ENCODE results near the gene ANKRD44.

Gene ANKRD44

DNA sequence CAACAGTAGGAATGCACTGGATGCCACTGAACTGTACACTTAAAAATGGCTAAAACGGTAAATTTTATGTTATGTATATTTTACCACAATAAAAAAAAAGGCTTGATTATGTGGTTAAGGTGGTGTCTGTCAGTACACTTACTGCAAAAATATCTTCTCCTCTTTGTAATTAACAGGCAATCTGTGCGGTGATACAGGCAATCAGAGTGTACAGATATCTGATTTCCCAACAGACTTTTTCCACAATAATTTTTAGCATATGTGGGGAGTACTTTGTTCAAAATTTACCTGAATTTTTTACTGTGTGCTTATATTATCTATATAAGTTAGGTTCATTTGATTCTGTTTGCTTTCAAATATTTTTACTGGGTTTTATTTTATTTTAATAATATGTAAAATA, 209.1 kb downstream of the ANKRD44 start:
- DNase-seq: no peak

DNA sequence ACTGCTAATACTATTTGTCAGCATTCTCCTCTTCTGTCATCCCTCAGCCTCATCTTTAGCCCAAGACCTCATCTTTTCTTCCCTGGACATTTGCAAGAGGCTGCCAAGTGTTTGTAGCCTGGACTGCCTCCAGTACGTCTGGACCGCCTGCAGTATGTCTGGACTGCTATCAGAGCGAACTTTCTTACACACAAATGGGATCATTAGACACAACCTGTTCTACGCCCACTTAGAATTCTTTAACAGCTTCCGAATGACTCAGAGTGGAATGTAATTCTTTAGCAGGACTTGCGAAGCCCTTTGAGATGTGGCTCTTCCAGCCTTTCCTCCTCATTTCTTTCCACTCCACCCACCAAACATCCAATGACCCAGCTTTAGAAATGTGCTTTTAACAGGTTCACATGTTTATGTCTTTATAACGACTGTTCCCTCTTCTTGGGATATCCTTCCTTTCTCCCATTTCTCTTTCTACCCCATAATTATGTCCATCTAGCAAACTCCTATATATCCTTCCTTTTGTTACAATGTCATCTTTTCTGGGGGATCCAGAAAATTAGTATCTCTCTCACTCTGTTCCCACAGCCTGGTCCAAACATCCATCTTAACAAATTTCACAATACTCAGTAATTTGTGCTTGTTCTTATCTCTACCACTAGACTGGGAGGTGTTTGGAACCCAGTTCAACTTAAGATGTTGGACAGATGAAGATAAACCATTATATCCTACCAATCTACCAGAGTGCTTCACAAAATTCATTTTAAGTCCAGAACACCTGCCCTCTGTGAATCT, 212.8 kb downstream of the ANKRD44 start:
- DNase-seq: no peak

- no peak for DNase-seq
These were observed 213.9 kb downstream of the ANKRD44 start for GRCh38 chr2:197096649-197097048.

DNA sequence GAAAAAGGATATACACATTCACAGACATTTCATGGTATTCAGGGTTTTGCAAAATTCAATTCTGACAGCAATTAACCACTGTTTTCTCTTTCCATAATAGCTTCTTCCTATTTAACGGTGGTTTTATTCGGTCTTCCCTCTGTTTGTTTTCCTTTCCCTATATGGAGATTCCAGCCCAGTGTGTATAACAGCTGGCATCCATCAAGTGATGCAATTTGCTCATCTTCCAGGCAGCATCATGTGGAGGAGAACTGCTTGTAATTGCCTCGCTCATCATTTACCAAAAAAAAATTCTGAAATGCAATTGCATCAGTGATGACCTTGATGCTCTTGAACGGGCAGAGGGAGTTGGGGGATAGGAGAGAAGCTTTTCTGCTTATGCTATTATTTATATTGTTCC, 218.1 kb downstream of the ANKRD44 start:
- DNase-seq: no peak

- no peak for DNase-seq
These were observed 219.7 kb downstream of the ANKRD44 start for GRCh38 chr2:197090742-197091367.

DNA sequence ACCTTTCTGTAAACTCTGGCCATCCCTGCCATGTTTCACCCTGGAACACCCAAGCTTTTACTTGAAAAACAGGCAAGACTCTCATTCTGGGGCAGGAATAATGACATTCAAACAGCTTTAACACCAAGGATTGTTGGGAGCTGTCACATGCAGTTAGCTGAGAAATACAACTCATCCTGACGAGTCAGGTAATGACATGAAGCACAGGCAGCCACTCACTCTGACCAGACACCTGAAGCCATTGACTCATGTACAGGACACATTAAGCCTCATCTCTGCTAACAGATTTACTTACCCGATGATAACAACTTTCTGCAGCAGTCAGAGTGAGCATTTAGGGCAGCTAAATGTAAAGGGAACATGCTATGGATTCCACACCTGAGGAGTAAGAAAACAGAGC, 220.9 kb downstream of the ANKRD44 start:
- DNase-seq: no peak

DNA sequence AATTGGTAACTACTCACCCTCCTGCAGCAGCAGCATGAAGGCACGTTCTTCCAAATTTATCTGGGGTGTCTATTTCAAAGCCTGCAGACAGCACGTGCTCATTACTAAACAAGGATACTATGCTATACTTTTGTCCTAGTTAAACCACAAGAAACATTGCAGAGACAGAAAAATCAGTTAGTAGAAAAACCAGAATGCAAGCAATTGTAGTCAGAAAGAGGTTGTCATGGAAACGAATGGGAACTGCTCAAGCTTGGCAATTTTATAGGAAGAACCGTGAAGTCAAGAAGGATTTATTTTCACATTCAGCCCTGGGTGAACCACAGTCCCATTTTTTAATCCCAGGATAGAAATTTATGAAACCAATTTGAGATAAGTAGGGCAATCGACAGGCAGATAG, 221.9 kb downstream of the ANKRD44 start:
- DNase-seq: no peak

DNA sequence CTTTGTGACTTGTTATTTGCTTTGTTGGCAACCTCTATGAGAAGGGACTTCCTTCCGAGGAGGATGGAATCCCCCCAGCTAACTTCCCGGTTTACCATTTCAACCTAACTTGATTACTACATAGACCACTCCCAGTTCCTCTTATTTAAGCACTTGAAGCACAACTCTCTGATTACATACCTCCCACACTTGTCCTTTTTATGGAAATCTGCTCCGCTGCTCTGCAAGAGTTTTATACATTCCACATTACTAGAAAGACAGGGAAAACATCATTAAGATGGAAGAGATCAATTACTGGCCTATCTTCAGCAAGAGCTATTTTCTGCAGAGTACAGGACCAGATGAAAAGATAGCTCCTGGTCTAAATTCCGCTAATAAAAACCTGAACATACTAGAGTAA, 224.1 kb downstream of the ANKRD44 start:
- DNase-seq: peak; percentile 7

- DNase-seq: no peak
These were observed 224.9 kb downstream of the ANKRD44 start for GRCh38 chr2:197085665-197086064.

- DNase-seq: no peak
These were observed 229.3 kb downstream of the ANKRD44 start for GRCh38 chr2:197081294-197081693.

DNA sequence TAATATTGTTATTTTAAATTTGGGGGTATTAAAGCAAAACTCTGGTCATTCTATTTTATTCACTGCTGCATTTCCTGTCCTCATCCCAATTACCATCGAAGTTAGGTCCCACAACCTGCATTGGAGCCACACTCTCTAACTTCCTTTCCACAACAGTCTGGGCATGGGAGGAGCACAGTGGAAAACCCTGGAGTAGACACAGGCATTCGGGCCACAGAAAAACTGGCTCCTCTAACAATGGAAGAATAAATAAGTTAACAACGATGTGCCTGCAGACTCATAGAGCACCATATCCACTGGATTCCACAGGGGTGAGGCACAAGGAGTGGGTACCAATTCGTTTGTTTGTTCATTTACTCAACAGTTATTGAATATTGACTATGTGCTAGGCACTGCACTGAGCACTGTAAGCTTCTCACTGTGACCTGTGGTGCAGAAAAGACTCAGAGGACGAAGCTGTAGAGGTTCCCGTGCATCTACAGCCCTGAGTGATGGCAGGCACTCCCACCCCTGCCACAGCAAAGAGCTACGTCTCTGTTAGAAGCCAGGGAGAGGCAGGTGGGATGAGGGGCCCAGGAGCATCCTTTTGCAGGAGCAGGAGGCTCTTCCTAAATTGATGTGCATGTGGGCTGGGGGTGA, 229.9 kb downstream of the ANKRD44 start:
- DNase-seq: no peak

GRCh38 chr2:197079832-197080555, 230.6 kb downstream of the ANKRD44 start:
- DNase-seq: no peak

DNA sequence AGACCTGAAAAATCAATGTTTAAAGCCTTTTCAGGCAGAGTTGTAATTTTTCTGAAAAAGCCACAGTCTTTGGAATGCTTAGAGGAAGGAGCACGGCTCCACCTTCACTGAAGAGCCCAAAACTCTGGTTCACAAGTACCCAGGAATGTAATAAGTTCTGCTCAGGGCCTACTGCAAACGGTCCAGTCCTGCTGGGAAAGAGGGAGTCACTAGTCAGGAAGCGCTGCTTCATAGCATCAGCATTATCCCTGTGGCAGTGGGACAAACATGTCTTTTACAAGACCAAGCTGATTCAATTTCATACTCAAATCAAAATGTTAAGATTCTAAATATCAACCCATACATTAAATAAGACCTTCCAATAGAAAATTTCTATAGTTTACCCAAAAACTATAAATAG, 231.2 kb downstream of the ANKRD44 start:
- DNase-seq: no peak

DNA sequence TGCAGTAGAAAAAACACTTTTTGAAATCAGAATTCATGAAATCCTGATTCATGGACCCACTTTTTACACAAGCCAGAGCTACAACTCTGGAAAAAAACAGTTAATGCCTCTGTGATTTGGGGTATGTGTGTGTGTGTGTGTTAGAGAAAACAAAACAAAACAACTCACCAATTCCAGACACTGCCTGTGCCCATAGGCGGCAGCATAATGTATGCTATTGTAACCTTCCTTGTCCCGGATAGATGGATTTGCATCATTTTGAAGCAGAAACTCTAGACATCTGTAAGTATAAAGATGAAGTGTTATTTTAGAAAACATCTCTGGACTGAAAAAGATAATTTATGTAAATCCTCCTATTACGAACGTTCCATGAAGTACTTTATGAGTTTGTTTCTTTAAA, 232.0 kb downstream of the ANKRD44 start:
- DNase-seq: no peak

DNA sequence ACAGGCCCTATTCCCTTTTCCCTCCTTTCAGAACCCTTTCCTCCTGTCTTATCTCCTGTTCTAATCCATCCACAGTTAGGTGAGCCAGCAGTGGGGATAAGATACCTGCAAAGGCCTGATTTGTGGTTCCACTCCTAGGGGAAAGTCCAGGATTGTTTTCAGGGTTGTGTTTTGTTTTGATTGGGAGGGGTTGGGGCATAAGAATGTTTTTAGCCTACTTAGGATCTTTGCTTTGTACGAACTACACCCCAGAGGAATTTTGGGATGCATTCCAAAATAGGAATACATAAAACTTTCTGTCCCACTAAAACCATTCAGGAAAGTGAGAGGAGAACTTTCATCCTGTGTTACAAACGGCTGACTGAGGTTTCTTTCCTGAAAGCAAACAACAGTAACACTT, 233.2 kb downstream of the ANKRD44 start:
- no peak for DNase-seq

- DNase-seq: no peak
These were observed 233.9 kb downstream of the ANKRD44 start for GRCh38 chr2:197076652-197077051.

DNA sequence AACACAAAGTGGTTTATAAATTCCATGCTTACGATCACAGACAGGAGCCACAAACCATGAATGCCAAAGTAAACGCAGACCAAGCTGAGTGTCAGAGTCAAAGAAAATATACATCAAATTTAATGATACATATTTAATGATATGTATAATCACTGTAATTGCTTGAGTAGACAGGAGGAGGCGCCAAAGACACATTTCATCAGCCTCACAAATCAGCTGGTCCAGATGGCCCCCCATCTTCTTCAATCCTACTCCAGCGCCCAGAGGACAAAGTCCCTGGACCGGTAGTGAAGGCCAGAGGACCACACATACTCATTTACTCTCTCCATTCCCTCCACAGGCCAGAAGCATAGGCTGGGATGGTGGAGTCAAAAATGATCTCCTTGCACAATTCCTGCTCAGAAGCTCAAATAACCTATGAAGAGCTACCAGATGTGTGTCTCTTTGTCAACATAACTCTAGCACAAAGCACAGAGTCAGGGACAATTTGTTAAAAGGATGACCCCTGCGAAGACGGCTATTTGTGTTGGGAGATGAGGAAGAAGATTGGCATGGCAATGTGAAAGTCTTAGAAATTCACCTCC, 234.7 kb downstream of the ANKRD44 start:
- DNase-seq: no peak

GRCh38 chr2:197075281-197075680, 235.3 kb downstream of the ANKRD44 start:
- no peak for DNase-seq

- no peak for DNase-seq
These were observed 236.7 kb downstream of the ANKRD44 start for GRCh38 chr2:197073701-197074433.

GRCh38 chr2:197073270-197073669, 237.3 kb downstream of the ANKRD44 start:
- DNase-seq: no peak

- no peak for DNase-seq
These were observed 238.0 kb downstream of the ANKRD44 start for GRCh38 chr2:197072533-197072932.

DNA sequence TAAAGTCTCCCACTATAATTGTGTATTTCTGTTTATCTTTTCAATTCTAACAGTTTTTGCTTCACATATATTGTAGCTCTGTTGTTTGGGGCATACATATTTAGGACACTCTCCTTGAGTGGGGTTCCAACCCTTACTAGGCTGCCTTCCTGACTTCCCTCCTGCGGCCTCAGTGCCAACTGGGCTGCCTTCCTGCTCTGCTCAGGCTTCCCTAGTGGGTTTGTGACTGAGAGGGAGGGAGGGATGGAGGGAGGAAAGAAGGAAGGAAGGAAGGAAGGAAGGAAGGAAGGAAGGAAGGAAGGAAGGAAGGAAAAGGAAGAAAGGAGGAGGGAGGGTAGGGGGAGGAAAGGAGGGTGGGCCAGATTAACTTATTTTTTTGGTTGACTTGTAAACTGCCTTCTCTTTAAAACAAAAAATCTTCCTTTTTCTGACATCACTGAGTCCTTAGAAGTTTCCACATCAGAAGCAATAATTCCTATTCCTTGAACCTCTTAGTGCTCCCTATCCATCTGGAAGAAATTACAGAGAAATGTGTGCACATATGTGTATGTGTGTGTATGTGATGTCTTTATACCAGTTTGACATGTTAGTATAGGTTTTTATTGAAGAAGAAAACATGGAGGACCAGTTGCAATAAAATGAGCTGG, 238.7 kb downstream of the ANKRD44 start:
- no peak for DNase-seq

Data from SIG-M5 (cell line).